Osteocyte (in vitro differentiated cells): Measurements from ENCODE around the gene BCL6. TPM values are rescaled to one million over a fixed set of nuclear protein-coding genes. Genes with fewer than 3 reads are reported as not detected.

Source experiments
- DNase-seq: peaks from one replicate; pipeline ENCODE4 v3.0.0; 2021; ENCODE audit warnings: mixed read lengths; ENCODE audit not compliant: unreplicated experiment; ENCODE audit errors: extremely low spot score
- H3K27ac Mint-ChIP-seq: one replicate; pipeline ENCODE4 v1.8.0; 2021; ENCODE audit warnings: mild to moderate bottlenecking, mixed read lengths; ENCODE audit not compliant: unreplicated experiment
- H3K27me3 Mint-ChIP-seq: one replicate; pipeline ENCODE4 v1.8.0; 2021; ENCODE audit warnings: mixed read lengths; ENCODE audit not compliant: unreplicated experiment
- H3K36me3 Mint-ChIP-seq: one replicate; pipeline ENCODE4 v1.8.0; 2021; ENCODE audit warnings: mixed read lengths; ENCODE audit not compliant: unreplicated experiment
- H3K4me1 Mint-ChIP-seq: one replicate; pipeline ENCODE4 v1.8.0; 2021; ENCODE audit warnings: mixed read lengths; ENCODE audit not compliant: unreplicated experiment
- H3K4me3 Mint-ChIP-seq: one replicate; pipeline ENCODE4 v1.8.0; 2021; ENCODE audit warnings: mild to moderate bottlenecking, moderate library complexity, mixed read lengths; ENCODE audit not compliant: unreplicated experiment
- H3K9me3 Mint-ChIP-seq: one replicate; pipeline ENCODE4 v1.8.0; 2021; ENCODE audit warnings: mixed read lengths; ENCODE audit not compliant: unreplicated experiment
- total RNA-seq: library from RNA; stranded (reverse); gene quantifications from 2 replicates; pipeline ENCODE4 v1.2.1, GENCODE V29; 2021
- TF ChIP-seq, protein P1 (sequence below): fragments of 200-600 bp; sonication (generic); IDR thresholded peaks from 2 replicates; pipeline ENCODE4 v1.5.0; 2021; ENCODE audit warnings: antibody characterized with exemption, mild to moderate bottlenecking, moderate library complexity

Gene BCL6
- total RNA-seq, 1 donor from 2014 or later: 84.8 TPM

DNA sequence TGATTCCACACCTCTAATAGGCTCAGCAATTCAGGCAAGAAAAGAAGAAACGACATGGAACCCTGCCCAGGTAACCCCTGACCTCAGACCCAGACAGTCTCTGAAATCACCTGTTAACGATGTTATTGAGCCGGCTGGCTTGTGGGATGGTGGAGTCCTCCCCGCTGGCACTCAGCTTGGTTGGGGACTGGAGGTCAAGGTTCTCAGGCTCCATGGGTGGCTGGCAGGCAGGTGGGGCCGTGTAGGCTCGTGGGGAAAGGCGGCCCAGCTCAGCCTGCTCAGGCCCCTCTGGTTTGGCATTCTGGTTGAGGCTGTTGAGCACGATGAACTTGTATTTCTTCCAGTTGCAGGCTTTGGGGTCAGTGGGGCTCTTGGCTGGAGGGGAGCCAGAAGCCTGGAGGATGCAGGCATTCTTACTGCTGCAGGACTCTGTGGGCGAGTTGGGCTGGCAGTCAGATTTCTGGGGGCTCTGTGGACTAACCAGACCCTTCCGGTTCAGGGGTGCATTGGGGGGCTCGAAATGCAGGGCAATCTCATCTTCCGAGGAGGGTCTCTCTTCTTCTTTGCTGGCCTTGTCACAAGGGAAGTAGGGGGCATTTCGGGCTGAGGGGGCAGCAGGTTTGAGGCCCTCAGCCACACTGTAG, 16.2 kb downstream of the BCL6 start:
- DNase-seq: no peak
- Mint-ChIP-seq H3K36me3 (peaks cover 89% of the 10 kb centered on the region), H3K9me3 (no peaks in the 10 kb centered on the region), H3K4me1 (peaks cover 1% of the 10 kb centered on the region), H3K27ac (no peak overlapping the region), H3K27me3 (no peaks in the 10 kb centered on the region), H3K4me3 (no peak overlapping the region)
- TF ChIP-seq, protein P1, sequence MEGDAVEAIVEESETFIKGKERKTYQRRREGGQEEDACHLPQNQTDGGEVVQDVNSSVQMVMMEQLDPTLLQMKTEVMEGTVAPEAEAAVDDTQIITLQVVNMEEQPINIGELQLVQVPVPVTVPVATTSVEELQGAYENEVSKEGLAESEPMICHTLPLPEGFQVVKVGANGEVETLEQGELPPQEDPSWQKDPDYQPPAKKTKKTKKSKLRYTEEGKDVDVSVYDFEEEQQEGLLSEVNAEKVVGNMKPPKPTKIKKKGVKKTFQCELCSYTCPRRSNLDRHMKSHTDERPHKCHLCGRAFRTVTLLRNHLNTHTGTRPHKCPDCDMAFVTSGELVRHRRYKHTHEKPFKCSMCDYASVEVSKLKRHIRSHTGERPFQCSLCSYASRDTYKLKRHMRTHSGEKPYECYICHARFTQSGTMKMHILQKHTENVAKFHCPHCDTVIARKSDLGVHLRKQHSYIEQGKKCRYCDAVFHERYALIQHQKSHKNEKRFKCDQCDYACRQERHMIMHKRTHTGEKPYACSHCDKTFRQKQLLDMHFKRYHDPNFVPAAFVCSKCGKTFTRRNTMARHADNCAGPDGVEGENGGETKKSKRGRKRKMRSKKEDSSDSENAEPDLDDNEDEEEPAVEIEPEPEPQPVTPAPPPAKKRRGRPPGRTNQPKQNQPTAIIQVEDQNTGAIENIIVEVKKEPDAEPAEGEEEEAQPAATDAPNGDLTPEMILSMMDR: no peak

DNA sequence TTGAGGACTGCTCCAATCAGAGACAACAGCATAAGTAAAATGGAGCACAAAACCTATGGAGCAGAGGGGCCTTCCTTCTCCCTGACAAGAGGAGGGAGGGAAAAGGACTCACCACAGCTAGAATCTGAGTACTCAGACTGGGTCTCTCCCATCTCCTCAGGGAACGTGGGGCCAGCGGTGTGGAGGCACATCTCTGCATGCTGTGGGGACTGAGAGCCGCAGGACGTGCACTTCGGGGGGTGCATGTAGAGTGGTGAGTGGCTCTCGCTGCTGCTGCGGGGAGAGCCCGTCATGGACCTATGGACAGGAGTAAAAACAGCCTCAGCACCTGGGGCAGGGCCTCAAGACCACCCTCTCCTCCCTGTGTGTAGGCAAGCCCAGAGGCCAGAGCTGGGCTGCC, 17.0 kb downstream of the BCL6 start:
- Mint-ChIP-seq H3K27ac (no peak overlapping the region), H3K36me3 (peaks cover 92% of the 10 kb centered on the region), H3K4me3 (no peak overlapping the region)

DNA sequence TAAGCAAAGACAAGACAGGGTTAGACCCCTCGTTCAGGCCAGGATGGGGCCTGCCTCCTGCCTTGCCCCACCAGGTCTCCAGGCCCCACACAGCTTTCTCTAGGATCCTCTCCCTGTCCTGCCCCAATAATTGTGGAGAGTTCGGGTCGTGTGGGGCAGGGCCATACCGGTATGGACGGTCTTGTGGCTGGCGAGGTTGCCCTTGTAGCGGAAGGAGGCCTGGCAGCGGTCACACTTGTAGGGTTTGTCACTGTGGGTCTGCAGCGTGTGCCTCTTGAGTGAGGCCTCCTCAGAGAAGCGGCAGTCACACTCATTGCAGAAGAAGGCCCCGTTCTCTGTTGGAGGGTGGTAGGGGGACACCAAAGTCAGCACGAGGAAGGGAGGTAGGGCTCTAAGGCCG, 18.7 kb downstream of the BCL6 start:
- H3K9me3 Mint-ChIP-seq: no peaks in the 10 kb centered on the region
- H3K4me3 Mint-ChIP-seq: no peak overlapping the region
- DNase-seq: no peak
- no peak overlapping the region for H3K27ac Mint-ChIP-seq
- TF ChIP-seq, protein P1: no peak
- H3K4me1 Mint-ChIP-seq: peaks cover 1% of the 10 kb centered on the region
- no peaks in the 10 kb centered on the region for H3K27me3 Mint-ChIP-seq
- peaks cover 91% of the 10 kb centered on the region for H3K36me3 Mint-ChIP-seq

More for the DNA sequence above, 17.0 kb downstream of the BCL6 start:
- Mint-ChIP-seq H3K4me1 (peaks cover 1% of the 10 kb centered on the region), H3K27me3 (no peaks in the 10 kb centered on the region), H3K9me3 (no peaks in the 10 kb centered on the region)
- DNase-seq: no peak
- TF ChIP-seq, protein P1: no peak

DNA sequence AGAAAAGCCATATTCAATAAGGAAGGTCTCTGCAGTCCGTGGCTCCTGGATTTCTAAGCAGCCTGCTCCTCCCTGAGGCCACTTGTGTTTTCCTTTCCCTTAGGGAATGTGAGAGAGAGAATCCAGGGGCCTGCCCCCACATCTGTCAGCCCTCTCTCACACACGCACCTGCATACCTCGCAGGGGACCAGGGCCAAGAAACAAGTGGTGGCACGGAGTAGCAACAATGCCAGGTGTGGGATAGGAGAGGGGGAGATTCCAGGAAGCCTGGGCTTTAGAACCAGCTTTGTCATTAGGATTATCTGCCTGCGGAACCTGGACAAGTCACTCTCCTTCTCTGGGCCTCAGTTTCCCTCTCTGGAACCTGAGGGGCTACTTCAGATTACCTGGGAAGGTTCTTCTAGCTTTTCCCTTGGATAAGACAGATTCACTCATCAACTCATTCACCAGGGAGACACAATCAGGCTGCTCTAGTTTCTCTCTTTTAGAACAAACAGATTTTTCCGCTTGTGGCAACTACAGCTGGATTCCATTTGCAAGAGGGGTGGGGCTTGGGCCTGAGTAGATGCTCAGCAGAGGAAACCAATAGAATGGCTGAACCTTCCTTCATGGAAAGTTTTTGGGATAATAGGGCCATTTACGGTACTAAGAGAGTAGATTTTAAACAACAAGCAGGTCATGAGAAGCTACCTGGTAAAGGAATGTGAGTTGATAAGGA, 19.5 kb downstream of the BCL6 start:
- no peaks in the 10 kb centered on the region for H3K9me3 Mint-ChIP-seq
- TF ChIP-seq, protein P1: no peak
- no peaks in the 10 kb centered on the region for H3K27me3 Mint-ChIP-seq
- no peak overlapping the region for H3K27ac Mint-ChIP-seq
- no peak for DNase-seq
- H3K4me1 Mint-ChIP-seq: peaks cover 1% of the 10 kb centered on the region
- H3K4me3 Mint-ChIP-seq: no peak overlapping the region
- peaks cover 89% of the 10 kb centered on the region for H3K36me3 Mint-ChIP-seq

DNA sequence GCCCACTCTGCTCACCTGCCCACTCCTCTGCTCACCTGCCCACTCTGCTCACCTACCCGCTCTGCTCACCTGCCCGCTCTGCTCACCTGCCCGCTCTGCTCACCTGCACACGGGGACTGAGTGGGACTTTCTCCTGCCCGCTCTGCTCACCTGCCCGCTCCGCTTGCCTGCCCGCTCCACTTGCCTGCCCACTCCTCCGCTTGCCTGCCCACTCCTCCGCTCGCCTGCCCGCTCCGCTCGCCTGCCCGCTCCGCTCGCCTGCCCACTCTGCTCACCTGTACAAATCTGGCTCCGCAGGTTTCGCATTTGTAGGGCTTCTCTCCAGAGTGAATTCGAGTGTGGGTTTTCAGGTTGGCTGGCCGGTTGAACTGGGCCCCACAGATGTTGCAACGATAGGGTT, 20.0 kb downstream of the BCL6 start:
- H3K27me3 Mint-ChIP-seq: no peaks in the 10 kb centered on the region
- no peak for DNase-seq
- no peak overlapping the region for H3K27ac Mint-ChIP-seq
- peaks cover 5% of the 10 kb centered on the region for H3K4me1 Mint-ChIP-seq
- H3K9me3 Mint-ChIP-seq: no peaks in the 10 kb centered on the region
- no peak overlapping the region for H3K4me3 Mint-ChIP-seq
- peaks cover 89% of the 10 kb centered on the region for H3K36me3 Mint-ChIP-seq
- TF ChIP-seq, protein P1: no peak
